ENCODE measurements around the gene MSLN. TPM values are rescaled to one million over a fixed set of nuclear protein-coding genes. Genes with fewer than 3 reads are reported as not detected.
A peak's percentile ranks its signal among the peaks of the same experiment; 100 is the strongest.

The MSLN gene
- total RNA-seq, 4 donors from 2014 or later: 4.6 to 30.8 (median 15.7) TPM

DNA sequence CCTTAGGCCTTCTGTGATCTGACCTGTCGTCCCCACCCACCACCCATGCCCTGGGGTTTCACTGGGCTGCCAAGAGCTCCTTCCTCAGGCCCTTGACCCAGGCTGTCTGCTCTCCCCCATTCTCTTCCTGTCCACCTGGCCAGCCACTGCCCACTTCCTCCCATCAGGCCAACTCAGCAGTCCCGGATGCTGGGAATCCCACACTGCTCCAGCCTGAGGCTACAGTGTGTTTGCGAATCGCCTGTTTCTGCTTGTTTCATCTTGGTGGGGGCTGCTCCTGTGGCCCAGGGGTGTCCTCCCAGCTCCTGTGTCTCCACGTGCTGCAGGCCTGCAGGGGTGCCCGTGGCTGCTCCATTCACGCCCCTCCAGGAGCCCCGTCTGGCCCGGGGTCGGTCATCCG lies 46.5 kb upstream of the MSLN start:
- Histone ChIP-seq H3K36me3 (no peaks in the 10 kb centered on the region), H3K9me3 (no peaks in the 10 kb centered on the region), H3K27me3 (peaks cover 8 to 14% of the 10 kb centered on the region in 2 donors), H3K4me3 (no peak overlapping the region), H3K27ac (no peak overlapping the region), H3K4me1 (peaks cover 5 to 14% of the 10 kb centered on the region in 2 donors)
- intact Hi-C loops (cut with DNase I; ENCODE audit: low total_unique reads): no loop called here
- TF ChIP-seq POLR2A (IDR thresholded peaks at IDR 0.05): no peak
- TF ChIP-seq, protein P1, sequence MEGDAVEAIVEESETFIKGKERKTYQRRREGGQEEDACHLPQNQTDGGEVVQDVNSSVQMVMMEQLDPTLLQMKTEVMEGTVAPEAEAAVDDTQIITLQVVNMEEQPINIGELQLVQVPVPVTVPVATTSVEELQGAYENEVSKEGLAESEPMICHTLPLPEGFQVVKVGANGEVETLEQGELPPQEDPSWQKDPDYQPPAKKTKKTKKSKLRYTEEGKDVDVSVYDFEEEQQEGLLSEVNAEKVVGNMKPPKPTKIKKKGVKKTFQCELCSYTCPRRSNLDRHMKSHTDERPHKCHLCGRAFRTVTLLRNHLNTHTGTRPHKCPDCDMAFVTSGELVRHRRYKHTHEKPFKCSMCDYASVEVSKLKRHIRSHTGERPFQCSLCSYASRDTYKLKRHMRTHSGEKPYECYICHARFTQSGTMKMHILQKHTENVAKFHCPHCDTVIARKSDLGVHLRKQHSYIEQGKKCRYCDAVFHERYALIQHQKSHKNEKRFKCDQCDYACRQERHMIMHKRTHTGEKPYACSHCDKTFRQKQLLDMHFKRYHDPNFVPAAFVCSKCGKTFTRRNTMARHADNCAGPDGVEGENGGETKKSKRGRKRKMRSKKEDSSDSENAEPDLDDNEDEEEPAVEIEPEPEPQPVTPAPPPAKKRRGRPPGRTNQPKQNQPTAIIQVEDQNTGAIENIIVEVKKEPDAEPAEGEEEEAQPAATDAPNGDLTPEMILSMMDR (IDR thresholded peaks at IDR 0.05): no peak
- no peak for DNase-seq

DNA sequence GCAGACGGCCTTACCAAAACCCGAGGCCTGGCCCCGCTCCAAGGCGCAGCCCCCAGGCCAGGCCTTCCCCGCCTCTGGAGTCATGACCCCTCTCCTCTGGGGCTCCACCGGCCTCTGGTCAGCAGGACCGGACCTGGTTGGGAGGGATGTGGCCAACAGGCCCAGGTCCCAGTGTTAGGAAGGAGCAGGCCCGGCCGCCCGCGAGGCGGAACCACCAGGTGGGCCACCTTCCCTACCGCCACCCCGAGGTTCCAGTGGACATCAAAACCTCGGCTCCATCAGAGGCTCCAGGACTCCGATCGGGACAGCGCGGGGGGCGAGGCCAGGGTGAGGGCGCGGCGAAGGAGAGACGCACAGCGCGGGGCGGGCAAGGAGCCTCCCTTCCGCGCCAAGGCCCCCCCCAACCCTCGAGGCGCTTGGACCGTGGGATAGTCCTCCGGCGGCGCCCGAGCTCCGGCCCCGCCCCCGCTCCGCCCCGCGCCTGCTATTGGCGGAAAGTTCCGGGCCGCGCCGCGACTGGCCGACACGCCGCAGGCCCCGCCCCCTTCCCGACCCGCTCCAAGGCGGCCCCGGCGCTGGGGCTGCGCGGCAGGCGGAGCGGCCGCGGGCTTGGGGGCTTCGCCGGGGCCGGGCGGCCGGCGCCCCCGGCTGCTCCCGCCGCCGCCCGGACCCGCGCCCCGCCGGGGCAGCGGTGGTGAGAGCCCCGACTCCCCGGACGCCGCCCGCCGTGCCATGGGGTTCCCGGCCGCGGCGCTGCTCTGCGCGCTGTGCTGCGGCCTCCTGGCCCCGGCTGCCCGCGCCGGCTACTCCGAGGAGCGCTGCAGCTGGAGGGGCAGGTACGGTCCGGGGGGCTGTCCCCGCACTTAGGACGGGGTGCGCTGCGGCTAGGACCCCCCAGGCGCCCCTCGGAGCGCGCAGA lies 45.7 kb upstream of the MSLN start, which contains the start of gene METRN:
TSS of gene METRN (plus strand) at position 561 of the 919 bp plus-strand sequence. CDS start at position 733, 172 bp downstream.
- H3K4me1 ChIP-seq: peaks cover 5 to 15% of the 10 kb centered on the region in 2 donors
- H3K4me3 ChIP-seq: peak within 1 kb of the TSS; percentile 36 to 52
- intact Hi-C loops (cut with DNase I; ENCODE audit: low total_unique reads): no loop called here
- H3K27ac ChIP-seq: no peak within 1 kb of the TSS
- DNase-seq: peak; percentile 87 to 92
- peaks cover 8 to 14% of the 10 kb centered on the region in 2 donors for H3K27me3 ChIP-seq
- H3K9me3 ChIP-seq: no peaks in the 10 kb centered on the region
- TF ChIP-seq POLR2A (IDR thresholded peaks at IDR 0.05): no peak
- TF ChIP-seq, protein P1 (IDR thresholded peaks at IDR 0.05): no peak
- no peaks in the 10 kb centered on the region for H3K36me3 ChIP-seq

DNA sequence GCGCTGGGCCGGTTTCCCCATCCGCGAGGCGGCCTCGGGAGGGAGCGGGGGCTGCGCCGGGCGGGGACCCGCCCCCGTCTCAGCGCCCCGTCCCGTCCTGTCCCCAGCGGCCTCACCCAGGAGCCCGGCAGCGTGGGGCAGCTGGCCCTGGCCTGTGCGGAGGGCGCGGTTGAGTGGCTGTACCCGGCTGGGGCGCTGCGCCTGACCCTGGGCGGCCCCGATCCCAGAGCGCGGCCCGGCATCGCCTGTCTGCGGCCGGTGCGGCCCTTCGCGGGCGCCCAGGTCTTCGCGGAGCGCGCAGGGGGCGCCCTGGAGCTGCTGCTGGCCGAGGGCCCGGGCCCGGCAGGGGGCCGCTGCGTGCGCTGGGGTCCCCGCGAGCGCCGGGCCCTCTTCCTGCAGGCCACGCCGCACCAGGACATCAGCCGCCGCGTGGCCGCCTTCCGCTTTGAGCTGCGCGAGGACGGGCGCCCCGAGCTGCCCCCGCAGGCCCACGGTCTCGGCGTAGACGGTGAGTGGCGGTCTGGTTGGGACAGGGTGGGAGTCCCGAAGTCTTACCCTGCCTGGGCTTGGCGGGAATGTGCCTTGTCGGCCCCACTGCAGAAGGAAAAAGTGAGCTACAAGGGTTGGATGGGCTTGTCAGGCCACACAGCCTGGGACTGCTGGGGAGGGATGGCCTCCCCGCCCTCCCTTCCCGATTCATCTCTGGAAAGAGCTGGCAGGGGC lies 44.9 kb upstream of the MSLN start:
- Histone ChIP-seq H3K4me3 (peak overlapping the region; percentile 36 to 52), H3K27me3 (peaks cover 7 to 11% of the 10 kb centered on the region in 2 donors), H3K9me3 (no peaks in the 10 kb centered on the region), H3K27ac (no peak overlapping the region), H3K36me3 (no peaks in the 10 kb centered on the region), H3K4me1 (peaks cover 5 to 22% of the 10 kb centered on the region in 2 donors)
- intact Hi-C loops (cut with DNase I; ENCODE audit: low total_unique reads): no loop called here
- DNase-seq: no peak
- TF ChIP-seq POLR2A (IDR thresholded peaks at IDR 0.05): peak in 1 of 2 donors; percentile 2
- TF ChIP-seq, protein P1 (IDR thresholded peaks at IDR 0.05): no peak

DNA sequence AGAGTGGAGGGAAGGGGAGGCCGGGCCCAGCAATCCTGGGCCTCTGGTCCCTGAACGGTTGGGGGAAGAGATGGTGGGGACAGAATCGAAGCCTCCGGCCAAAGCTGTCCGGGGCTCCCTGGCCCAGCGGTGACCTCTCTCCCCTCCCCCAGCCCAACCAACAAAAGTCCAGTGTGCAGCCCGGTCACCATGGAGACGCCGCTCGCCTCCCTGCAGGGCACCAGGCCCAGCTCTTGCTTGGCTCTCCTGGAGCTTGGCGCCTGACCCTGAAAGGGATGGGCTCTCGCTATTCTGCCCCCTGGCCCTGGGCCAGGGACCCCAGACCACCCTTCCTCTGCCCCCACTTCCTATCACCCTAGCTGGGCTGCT lies 44.4 kb upstream of the MSLN start:
- Histone ChIP-seq H3K4me3 (peak overlapping the region in 1 of 2 donors; percentile 52), H3K4me1 (peaks cover 5 to 22% of the 10 kb centered on the region in 2 donors), H3K27ac (no peak overlapping the region), H3K27me3 (peaks cover 2 to 6% of the 10 kb centered on the region in 2 donors), H3K9me3 (no peaks in the 10 kb centered on the region), H3K36me3 (no peaks in the 10 kb centered on the region)
- DNase-seq: no peak
- no peak for TF ChIP-seq POLR2A (IDR thresholded peaks at IDR 0.05)
- TF ChIP-seq, protein P1 (IDR thresholded peaks at IDR 0.05): no peak
- intact Hi-C loops (cut with DNase I; ENCODE audit: low total_unique reads): no loop called here

Data from uterus (tissue), 4 donors.